Vagina (tissue), 2 donors: ENCODE measurements around the gene RAD52.

ENCODE experiments used
- CTCF ChIP-seq, 3 experiments: fragments of 450-650 bp in 2 of 3; fragments of 200-600 bp in 1 of 3; sonication (generic) in 1 of 3; IDR thresholded peaks; one replicate each; pipeline ENCODE4 v1.5.1; 2017 to 2019; ENCODE audit warnings: antibody characterized with exemption in 3 of 3, mild to moderate bottlenecking in 2 of 3, moderate library complexity in 2 of 3
- POLR2A ChIP-seq, 2 donors: fragments of 450-650 bp; IDR thresholded peaks; one replicate each; pipeline ENCODE4 v1.6.1; 2017; ENCODE audit warnings: antibody characterized with exemption in 2 of 2, mild to moderate bottlenecking in 2 of 2, moderate library complexity in 2 of 2
- POLR2AphosphoS5 ChIP-seq, 2 donors: sonication (generic); formaldehyde crosslinking; IDR thresholded peaks; one replicate each; pipeline ENCODE4 v1.9.0; 2017; ENCODE audit warnings: antibody characterized with exemption in 2 of 2, mild to moderate bottlenecking in 2 of 2, low read depth in 1 of 2; ENCODE audit not compliant: insufficient read depth in 1 of 2

- no peak for TF ChIP-seq CTCF (IDR thresholded peaks at IDR 0.05)
- TF ChIP-seq POLR2A (IDR thresholded peaks at IDR 0.05), result no peak
- no peak for TF ChIP-seq POLR2AphosphoS5 (IDR thresholded peaks at IDR 0.05; ENCODE audit: insufficient read depth in 1 of 2, low read depth in 1 of 2)
These were observed 55.3 kb downstream of the RAD52 start for GRCh38 chr12:894226-894625.
